Astrocyte of the cerebellum (primary cell): ENCODE measurements around the gene MBNL2.

Experiments
- DNase-seq: peaks from one replicate; pipeline ENCODE4 v3.0.0-alpha.2; 2011; ENCODE audit warnings: low read depth
- H3K4me3 ChIP-seq: 2 replicates; pipeline ENCODE4 v1.5.1; 2011; ENCODE audit warnings: mild to moderate bottlenecking, low read depth, low read length, moderate library complexity
- CTCF ChIP-seq: IDR thresholded peaks from 2 replicates; pipeline ENCODE4 v1.5.1; 2012; ENCODE audit warnings: low read length, low read depth, moderate library complexity, mild to moderate bottlenecking; ENCODE audit errors: missing control alignments
- in situ Hi-C: cut with HindIII; loops from 2 replicates; pipeline ENCODE4 v1.10.0; 2017; ENCODE audit warnings: low sequenced_read_pairs

Gene MBNL2

DNA sequence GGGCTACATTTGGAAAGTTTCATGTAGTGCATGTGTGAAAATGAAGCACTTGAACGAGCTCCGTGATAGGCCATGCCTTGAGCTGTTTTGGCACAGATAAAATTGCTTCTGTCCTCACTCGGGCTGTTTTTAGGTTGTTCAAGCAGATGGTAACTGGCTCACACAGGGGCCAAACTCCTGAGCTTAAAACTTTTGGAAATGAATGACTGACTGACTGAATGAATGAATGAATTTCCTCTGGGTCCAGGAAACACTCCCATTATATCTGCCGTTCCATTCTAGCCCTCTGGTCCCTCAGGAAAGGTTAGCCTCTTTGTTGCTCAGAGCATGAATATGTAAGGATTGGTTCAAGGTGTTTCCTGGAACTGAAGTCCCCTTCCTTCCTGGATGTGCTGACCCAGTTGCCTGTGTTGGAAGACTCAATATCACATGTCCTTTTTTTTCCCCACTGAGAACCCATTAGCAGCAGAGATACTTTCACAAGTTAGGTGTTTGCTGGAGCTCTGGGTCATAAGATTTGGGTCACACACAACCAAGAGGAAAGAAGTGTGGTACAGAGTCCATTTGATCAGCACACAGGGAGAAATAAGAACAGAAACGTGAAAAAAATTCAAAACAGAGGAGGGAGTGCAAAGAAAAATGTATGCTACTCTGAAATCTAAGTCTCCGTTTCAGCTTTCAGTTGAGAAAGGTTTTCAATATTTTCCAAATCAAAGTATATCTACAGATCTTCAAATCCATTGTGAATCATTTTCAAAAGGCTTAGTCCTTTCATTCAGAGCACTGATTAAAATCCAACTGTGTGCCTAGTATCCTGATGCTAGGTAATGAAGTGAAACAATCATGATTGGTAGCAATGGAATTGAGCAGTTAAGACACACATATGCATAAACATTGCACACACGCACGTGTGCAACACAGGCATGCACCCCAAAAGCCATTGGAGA, 18.9 kb downstream of the MBNL2 start:
- H3K4me3 ChIP-seq, result no peak overlapping the region
- in situ Hi-C loops, result no loop called here
- no peak for DNase-seq
- no peak for TF ChIP-seq CTCF

DNA sequence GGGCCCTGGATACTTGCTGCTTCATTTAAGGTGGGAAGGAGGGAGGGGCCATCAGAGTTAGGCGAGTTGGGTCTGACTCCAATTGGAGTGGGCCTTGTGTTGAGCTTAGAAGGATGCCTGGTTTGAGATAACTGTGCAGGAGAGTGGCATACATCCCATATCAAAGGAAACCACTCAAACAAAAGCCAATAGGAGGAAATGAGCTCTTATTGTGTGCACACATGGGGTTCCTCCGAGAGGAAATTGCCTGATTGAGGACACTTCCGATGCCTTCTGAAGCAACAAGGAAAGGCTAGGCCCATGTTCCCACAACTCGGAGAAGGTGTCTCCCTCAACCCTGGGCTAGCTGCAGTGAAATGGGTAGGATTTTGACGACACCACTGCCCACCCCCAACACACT, 19.6 kb downstream of the MBNL2 start:
- no peak overlapping the region for H3K4me3 ChIP-seq
- DNase-seq, result no peak
- in situ Hi-C loops, result no loop called here
- TF ChIP-seq CTCF, result no peak

GRCh38 chr13:97242755-97243497, 20.8 kb downstream of the MBNL2 start:
- in situ Hi-C loops, result no loop called here
- H3K4me3 ChIP-seq, result no peak overlapping the region
- DNase-seq, result no peak
- TF ChIP-seq CTCF, result no peak

- in situ Hi-C loops, result no loop called here
- no peak for TF ChIP-seq CTCF
- no peak for DNase-seq
- no peak overlapping the region for H3K4me3 ChIP-seq
Observed at GRCh38 chr13:97243915-97244781, 22.0 kb downstream of the MBNL2 start.

DNA sequence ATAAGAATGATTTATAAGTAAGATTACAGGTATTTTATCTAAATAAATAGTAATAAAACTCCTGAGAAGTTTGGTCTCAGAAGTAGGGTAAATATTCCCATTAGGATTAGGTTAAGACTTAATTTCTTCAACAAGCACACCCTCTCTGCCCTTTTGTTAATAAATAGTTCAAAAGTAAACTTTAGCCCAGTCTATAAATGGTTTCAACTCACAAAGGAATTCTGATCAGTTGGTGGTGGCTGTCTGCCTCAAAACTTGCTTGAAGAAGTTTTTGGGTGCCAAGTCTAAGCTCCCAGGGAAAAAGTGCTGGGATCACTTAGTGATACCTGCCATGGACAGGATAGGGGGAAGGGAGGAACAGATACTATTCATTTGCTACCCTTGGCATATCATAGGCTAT, 22.9 kb downstream of the MBNL2 start:
- no peak for DNase-seq
- in situ Hi-C loops, result no loop called here
- H3K4me3 ChIP-seq, result no peak overlapping the region
- TF ChIP-seq CTCF, result no peak

- in situ Hi-C loops, result no loop called here
- TF ChIP-seq CTCF, result no peak
- H3K4me3 ChIP-seq, result no peak overlapping the region
- DNase-seq, result no peak
Observed at GRCh38 chr13:97246596-97247158, 24.5 kb downstream of the MBNL2 start.
